H9 (cell line): ENCODE measurements around the gene ALG1L2. TPM values are rescaled to one million over a fixed set of nuclear protein-coding genes. Genes with fewer than 3 reads are reported as not detected.
"Not testable (repeated sequence)": the region's sequence is repeated elsewhere in the genome, so short reads cannot be mapped to it uniquely, and the experiment has no call there.

ENCODE experiments used
- DNase-seq: peaks from one replicate; pipeline ENCODE4 v3.0.0-alpha.2; 2017
- H2AFZ ChIP-seq: one replicate; pipeline ENCODE4 v1.6.1; 2013; ENCODE audit warnings: mild to moderate bottlenecking, low read length, control low read depth, moderate library complexity
- H2AK5ac ChIP-seq: 2 replicates; pipeline ENCODE4 v1.6.1; 2013; ENCODE audit warnings: low read length, control low read depth, mixed read lengths; ENCODE audit not compliant: insufficient read length
- H2BK120ac ChIP-seq: one replicate; pipeline ENCODE4 v1.6.1; 2013; ENCODE audit warnings: low read depth, mild to moderate bottlenecking, low read length, control low read depth, inconsistent platforms; ENCODE audit not compliant: poor library complexity, severe bottlenecking
- H2BK12ac ChIP-seq: 2 replicates; pipeline ENCODE4 v1.6.1; 2013; ENCODE audit warnings: low read length, control low read depth, mixed read lengths, low read depth; ENCODE audit not compliant: insufficient read length
- H2BK15ac ChIP-seq: 2 replicates; pipeline ENCODE4 v1.6.1; 2013; ENCODE audit warnings: low read depth, low read length, control low read depth
- H2BK20ac ChIP-seq: one replicate; pipeline ENCODE4 v1.6.1; 2013; ENCODE audit warnings: low read depth, mild to moderate bottlenecking, low read length, control low read depth, inconsistent platforms; ENCODE audit not compliant: poor library complexity, severe bottlenecking
- H2BK5ac ChIP-seq: 2 replicates; pipeline ENCODE4 v1.6.1; 2013; ENCODE audit warnings: low read length, control low read depth, mixed read lengths; ENCODE audit not compliant: insufficient read length
- H3K14ac ChIP-seq: 2 replicates; pipeline ENCODE4 v1.6.1; 2013; ENCODE audit warnings: low read length, control low read depth; ENCODE audit not compliant: insufficient read depth
- H3K18ac ChIP-seq: 2 replicates; pipeline ENCODE4 v1.6.1; 2013; ENCODE audit warnings: low read depth, mild to moderate bottlenecking, mixed read lengths, low read length, control low read depth; ENCODE audit not compliant: insufficient read length
- H3K23ac ChIP-seq: 2 replicates; pipeline ENCODE4 v1.6.1; 2013; ENCODE audit warnings: low read length, control low read depth, mixed read lengths, low read depth; ENCODE audit not compliant: insufficient read length
- H3K23me2 ChIP-seq: 2 replicates; pipeline ENCODE4 v1.6.1; 2013; ENCODE audit warnings: low read depth, mild to moderate bottlenecking, mixed read lengths, low read length, control low read depth; ENCODE audit not compliant: insufficient read length, poor library complexity, severe bottlenecking
- H3K27ac ChIP-seq: 2 replicates; pipeline ENCODE4 v1.5.1; 2013; ENCODE audit warnings: low read length, control low read depth, mixed read lengths, low read depth; ENCODE audit not compliant: insufficient read length
- H3K27me3 ChIP-seq: 2 replicates; pipeline ENCODE4 v1.6.1; 2013; ENCODE audit warnings: low read length, control low read depth, inconsistent platforms; ENCODE audit not compliant: insufficient read depth
- H3K4ac ChIP-seq: 2 replicates; pipeline ENCODE4 v1.6.1; 2013; ENCODE audit warnings: low read depth, mild to moderate bottlenecking, control low read depth, inconsistent platforms, low read length, moderate library complexity
- H3K4me1 ChIP-seq: 2 replicates; pipeline ENCODE4 v1.6.1; 2013; ENCODE audit warnings: low read length, control low read depth, inconsistent platforms; ENCODE audit not compliant: insufficient read depth
- H3K4me2 ChIP-seq: 2 replicates; pipeline ENCODE4 v1.6.1; 2013; ENCODE audit warnings: low read length, control low read depth, mixed read lengths; ENCODE audit not compliant: insufficient read length, insufficient read depth
- H3K56ac ChIP-seq: 2 replicates; pipeline ENCODE4 v1.6.1; 2013; ENCODE audit warnings: low read depth, mild to moderate bottlenecking, mixed read lengths, low read length, control low read depth; ENCODE audit not compliant: insufficient read length
- H3K79me1 ChIP-seq: 2 replicates; pipeline ENCODE4 v1.6.1; 2013; ENCODE audit warnings: low read depth, mild to moderate bottlenecking, moderate library complexity, low read length, control low read depth, inconsistent platforms; ENCODE audit not compliant: insufficient read depth, poor library complexity, severe bottlenecking
- H3K79me2 ChIP-seq: 2 replicates; pipeline ENCODE4 v1.6.1; 2013; ENCODE audit warnings: low read length, control low read depth, inconsistent platforms; ENCODE audit not compliant: insufficient read depth
- H3K9ac ChIP-seq: 2 replicates; pipeline ENCODE4 v1.6.1; 2013; ENCODE audit warnings: low read length, control low read depth, mixed read lengths; ENCODE audit not compliant: insufficient read length; ENCODE audit errors: extremely low read depth
- H3K9me3 ChIP-seq: one replicate; pipeline ENCODE4 v1.6.1; 2013; ENCODE audit warnings: low read depth, low read length, inconsistent platforms; ENCODE audit not compliant: control insufficient read depth
- H3T11ph ChIP-seq: one replicate; pipeline ENCODE4 v1.6.1; 2013; ENCODE audit warnings: mild to moderate bottlenecking, low read length, control low read depth, inconsistent platforms
- H4K20me1 ChIP-seq: one replicate; pipeline ENCODE4 v1.6.1; 2013; ENCODE audit not compliant: control insufficient read depth, insufficient read length, insufficient read depth
- H4K5ac ChIP-seq: 2 replicates; pipeline ENCODE4 v1.6.1; 2013; ENCODE audit warnings: low read depth, mild to moderate bottlenecking, mixed read lengths, low read length, control low read depth; ENCODE audit not compliant: insufficient read length
- H4K8ac ChIP-seq: replicated peaks from 2 replicates; pipeline ENCODE4 v1.6.1; 2013; ENCODE audit warnings: low read length, control low read depth, mixed read lengths, low read depth; ENCODE audit not compliant: insufficient read length
- H4K91ac ChIP-seq: 2 replicates; pipeline ENCODE4 v1.6.1; 2013; ENCODE audit warnings: low read depth, mild to moderate bottlenecking, moderate library complexity, mixed read lengths, low read length, control low read depth; ENCODE audit not compliant: insufficient read length
- H3K27ac Mint-ChIP-seq, 3 experiments: 2 replicates in 2 of 3; 3 replicates in 1 of 3; pipeline ENCODE4 v1.8.0; 2020 to 2021; ENCODE audit warnings: mixed read lengths in 3 of 3, mild to moderate bottlenecking in 1 of 3, moderate library complexity in 1 of 3
- H3K27me3 Mint-ChIP-seq: 2 replicates; pipeline ENCODE4 v1.8.0; 2021; ENCODE audit warnings: low read depth, mild to moderate bottlenecking, moderate library complexity, mixed read lengths
- H3K36me3 Mint-ChIP-seq, 3 experiments: 2 replicates in 2 of 3; 3 replicates in 1 of 3; pipeline ENCODE4 v1.8.0; 2020 to 2021; ENCODE audit warnings: low read depth in 3 of 3, mixed read lengths in 3 of 3; ENCODE audit not compliant: insufficient read depth in 1 of 3
- H3K4me1 Mint-ChIP-seq, 2 experiments: 2 replicates each; pipeline ENCODE4 v1.8.0; 2020; ENCODE audit warnings: mixed read lengths in 2 of 2
- H3K4me3 Mint-ChIP-seq, 2 experiments: 2 replicates in 1 of 2; 3 replicates in 1 of 2; pipeline ENCODE4 v1.8.0; 2020 to 2021; ENCODE audit warnings: mild to moderate bottlenecking in 2 of 2, mixed read lengths in 2 of 2, moderate library complexity in 1 of 2
- H3K9me3 Mint-ChIP-seq, 2 experiments: 2 replicates in 1 of 2; 3 replicates in 1 of 2; pipeline ENCODE4 v1.8.0; 2020; ENCODE audit warnings: mild to moderate bottlenecking in 2 of 2, mixed read lengths in 2 of 2, moderate library complexity in 1 of 2
- WGBS: extraction: QIAGEN DNeasy Blood & Tissue Kit; methylation state at CpG from one replicate; pipeline ENCODE4 v1.1.7; 2013; ENCODE audit warnings: missing lambda C conversion rate, low lambda C conversion rate, mixed read lengths; ENCODE audit not compliant: insufficient read length; ENCODE audit errors: extremely low coverage; 5-methylcytosine and 5-hydroxymethylcytosine counted together
- total RNA-seq: library from RNA; stranded (reverse); gene quantifications from 2 replicates; pipeline ENCODE4 v1.2.1, GENCODE V29; 2021

ALG1L2 gene
- total RNA-seq, 1 experiment from 2014 or later: 1.2 TPM

GRCh38 chr3:130120291-130120690 lies 38.7 kb downstream of the ALG1L2 start:
- H2BK15ac ChIP-seq, H3K4me3 Mint-ChIP-seq, H2BK12ac ChIP-seq, H3K4me1 ChIP-seq, H4K5ac ChIP-seq, H2AFZ ChIP-seq, H3K23me2 ChIP-seq, H3K27me3 Mint-ChIP-seq, H3T11ph ChIP-seq, H4K20me1 ChIP-seq, DNase-seq, H3K18ac ChIP-seq, H3K79me1 ChIP-seq, H3K27ac ChIP-seq, H2BK20ac ChIP-seq, H3K27ac Mint-ChIP-seq, H3K27me3 ChIP-seq, H3K56ac ChIP-seq, H2AK5ac ChIP-seq, H3K9me3 ChIP-seq, H3K4ac ChIP-seq, H3K14ac ChIP-seq, H4K8ac ChIP-seq, H2BK120ac ChIP-seq, H3K4me2 ChIP-seq, H3K9ac ChIP-seq, H3K79me2 ChIP-seq, H2BK5ac ChIP-seq, H4K91ac ChIP-seq, H3K4me1 Mint-ChIP-seq, H3K9me3 Mint-ChIP-seq, H3K23ac ChIP-seq: not testable (repeated sequence)
- no CpG with 5 or more reads among the region's 3 CpGs for WGBS
- peaks cover 9 to 19% (median 12%) of the 10 kb centered on the region in 3 experiments; a peak in 6 of 7 replicates for H3K36me3 Mint-ChIP-seq

GRCh38 chr3:130122891-130123775 lies 41.5 kb downstream of the ALG1L2 start:
- H4K5ac ChIP-seq, H3K56ac ChIP-seq, H4K8ac ChIP-seq, H3K4ac ChIP-seq, H4K20me1 ChIP-seq, H3T11ph ChIP-seq, H3K4me1 ChIP-seq, H3K9me3 Mint-ChIP-seq, H3K4me3 Mint-ChIP-seq, H3K23me2 ChIP-seq, H2BK12ac ChIP-seq, H4K91ac ChIP-seq, H3K79me2 ChIP-seq, H3K4me1 Mint-ChIP-seq, H2AK5ac ChIP-seq, H2BK120ac ChIP-seq, H3K4me2 ChIP-seq, H3K18ac ChIP-seq, H3K27me3 ChIP-seq, H3K9ac ChIP-seq, H2AFZ ChIP-seq, H2BK15ac ChIP-seq, H3K9me3 ChIP-seq, H3K14ac ChIP-seq, DNase-seq, H3K27me3 Mint-ChIP-seq, H3K23ac ChIP-seq, H3K27ac ChIP-seq, H2BK20ac ChIP-seq, H3K79me1 ChIP-seq, H2BK5ac ChIP-seq: not testable (repeated sequence)
- no CpG with 5 or more reads among the region's 17 CpGs for WGBS
- H3K27ac Mint-ChIP-seq: peak overlapping the region in 1 of 3 experiments; percentile 62; a peak in 3 of 7 replicates
- H3K36me3 Mint-ChIP-seq: peaks cover 9 to 19% (median 12%) of the 10 kb centered on the region in 3 experiments; a peak in 6 of 7 replicates
